H1 (cell line): ENCODE results near the gene RRAGC. TPM values are rescaled to one million over a fixed set of nuclear protein-coding genes. Genes with fewer than 3 reads are reported as not detected.

Experiments
- CTCF ChIA-PET: fragments of 300-600 bp; sonication (Branson Sonifier 250); formaldehyde crosslinking; loops from one replicate; lab custom pipeline; 2021; ENCODE audit not compliant: partially characterized antibody; lab: Charles Lee
- POLR2A ChIA-PET: fragments of 300-600 bp; sonication (Branson Sonifier 250); formaldehyde crosslinking; loops from one replicate; lab custom pipeline; 2021; ENCODE audit warnings: inconsistent platforms; ENCODE audit not compliant: partially characterized antibody; lab: Charles Lee
- DNase-seq, 2 experiments: peaks; one replicate each; pipeline versions ENCODE4 v3.0.0 to v3.0.0-alpha.2; 2010 to 2022; ENCODE audit warnings: low spot score in 2 of 2, low read depth in 1 of 2, mixed read lengths in 1 of 2
- FAIRE-seq: peaks from 2 replicates; lab custom pipeline; 2011; peaks lifted over from hg19 to GRCh38; lab: Jason Lieb, UNC
- H2AFZ ChIP-seq: 2 replicates; pipeline ENCODE4 v1.8.1; 2012; ENCODE audit warnings: low read length, inconsistent platforms
- H2AK5ac ChIP-seq: 2 replicates; pipeline ENCODE4 v1.6.1; 2013; ENCODE audit warnings: low read depth, low read length
- H2BK120ac ChIP-seq: replicated peaks from 2 replicates; pipeline ENCODE3; 2013; ENCODE audit warnings: low read depth, low read length, inconsistent platforms
- H2BK12ac ChIP-seq: 2 replicates; pipeline ENCODE4 v1.6.1; 2013; ENCODE audit warnings: low read depth, low read length
- H2BK15ac ChIP-seq: 2 replicates; pipeline ENCODE4 v1.6.1; 2013; ENCODE audit warnings: low read length
- H2BK20ac ChIP-seq: 2 replicates; pipeline ENCODE4 v1.6.1; 2013; ENCODE audit warnings: low read length
- H2BK5ac ChIP-seq: 2 replicates; pipeline ENCODE4 v1.6.1; 2013; ENCODE audit warnings: low read depth, low read length
- H3K14ac ChIP-seq: 2 replicates; pipeline ENCODE4 v1.6.1; 2013; ENCODE audit warnings: inconsistent platforms; ENCODE audit not compliant: insufficient read length
- H3K18ac ChIP-seq: 2 replicates; pipeline ENCODE4 v1.6.1; 2013; ENCODE audit warnings: low read length; ENCODE audit errors: extremely low read depth
- H3K23ac ChIP-seq: 2 replicates; pipeline ENCODE4 v1.6.1; 2013; ENCODE audit warnings: inconsistent platforms; ENCODE audit not compliant: insufficient read length
- H3K23me2 ChIP-seq: 2 replicates; pipeline ENCODE4 v1.6.1; 2013; ENCODE audit warnings: low read depth, low read length
- H3K27ac ChIP-seq: 2 replicates; pipeline ENCODE4 v1.6.1; 2011; ENCODE audit warnings: low read depth, low read length, inconsistent platforms
- H3K27me3 ChIP-seq, 4 experiments: replicated peaks in 1 of 4; 1 replicate in 1 of 4; 2 replicates in 3 of 4; pipeline versions ENCODE4 v1.6.1 to v1.8.1; 2011 to 2013; ENCODE audit warnings: low read length in 3 of 4, mild to moderate bottlenecking in 3 of 4, inconsistent platforms in 2 of 4, mixed read lengths in 2 of 4, moderate library complexity in 1 of 4; ENCODE audit not compliant: control insufficient read depth in 3 of 4, insufficient read depth in 3 of 4; ENCODE audit errors: extremely low read depth in 1 of 4
- H3K36me3 ChIP-seq, 4 experiments: 2 replicates each; pipeline versions ENCODE4 v1.6.1 to v1.8.1; 2011 to 2013; ENCODE audit warnings: mild to moderate bottlenecking in 4 of 4, low read length in 3 of 4, moderate library complexity in 2 of 4, control low read depth in 1 of 4, inconsistent platforms in 1 of 4; ENCODE audit not compliant: insufficient read depth in 4 of 4, control insufficient read depth in 2 of 4
- H3K4ac ChIP-seq: replicated peaks from 2 replicates; pipeline ENCODE3; 2013; ENCODE audit warnings: low read length, low read depth, mixed read lengths, inconsistent platforms; ENCODE audit not compliant: insufficient read length
- H3K4me1 ChIP-seq, 4 experiments: replicated peaks in 1 of 4; 1 replicate in 1 of 4; 2 replicates in 3 of 4; pipeline versions ENCODE4 v1.6.1 to v1.8.1; 2011 to 2013; ENCODE audit warnings: low read length in 3 of 4, inconsistent platforms in 2 of 4, mixed read lengths in 1 of 4; ENCODE audit not compliant: insufficient read depth in 4 of 4, control insufficient read depth in 3 of 4
- H3K4me2 ChIP-seq, 2 experiments: 2 replicates each; pipeline versions ENCODE4 v1.6.1 to v1.8.1; 2011 to 2013; ENCODE audit warnings: low read depth in 2 of 2, low read length in 2 of 2, control low read depth in 1 of 2, inconsistent platforms in 1 of 2, mild to moderate bottlenecking in 1 of 2; ENCODE audit not compliant: insufficient read depth in 1 of 2
- H3K4me3 ChIP-seq, 4 experiments: fragments of 200-600, 300-600 bp in 1 of 4; sonication (generic), shearing (Covaris generic), sonication (Bioruptor Twin) in 1 of 4; 2 replicates each; pipeline versions ENCODE4 v1.5.1 to v1.8.1; 2011 to 2016; ENCODE audit warnings: low read length in 4 of 4, low read depth in 3 of 4, control low read depth in 2 of 4, inconsistent platforms in 2 of 4, mild to moderate bottlenecking in 2 of 4, mixed read lengths in 1 of 4, moderate library complexity in 1 of 4; ENCODE audit not compliant: insufficient read depth in 2 of 4; ENCODE audit errors: extremely low read depth in 1 of 4
- H3K56ac ChIP-seq: replicated peaks from 2 replicates; pipeline ENCODE3; 2013; ENCODE audit warnings: low read depth, mild to moderate bottlenecking, mixed read lengths, low read length, inconsistent platforms; ENCODE audit not compliant: insufficient read length
- H3K79me1 ChIP-seq: 2 replicates; pipeline ENCODE4 v1.6.1; 2013; ENCODE audit warnings: low read depth, low read length, control low read depth
- H3K79me2 ChIP-seq, 2 experiments: 2 replicates each; pipeline versions ENCODE4 v1.6.1 to v1.8.1; 2012 to 2013; ENCODE audit warnings: low read length in 2 of 2, mild to moderate bottlenecking in 2 of 2, inconsistent platforms in 1 of 2; ENCODE audit not compliant: insufficient read depth in 2 of 2, control insufficient read depth in 1 of 2
- H3K9ac ChIP-seq, 4 experiments: replicated peaks in 1 of 4; 1 replicate in 1 of 4; 2 replicates in 3 of 4; pipeline versions ENCODE4 v1.6.1 to v1.8.1; 2011 to 2013; ENCODE audit warnings: low read depth in 3 of 4, low read length in 3 of 4, control low read depth in 2 of 4, mild to moderate bottlenecking in 2 of 4, moderate library complexity in 2 of 4, inconsistent platforms in 1 of 4; ENCODE audit errors: extremely low read depth in 1 of 4
- H3K9me3 ChIP-seq, 2 experiments: 2 replicates each; pipeline versions ENCODE4 v1.6.1 to v1.8.1; 2012 to 2013; ENCODE audit warnings: mild to moderate bottlenecking in 2 of 2, moderate library complexity in 2 of 2, control low read depth in 1 of 2, inconsistent platforms in 1 of 2, low read depth in 1 of 2, low read length in 1 of 2, mixed read lengths in 1 of 2; ENCODE audit not compliant: insufficient read depth in 2 of 2
- H4K20me1 ChIP-seq, 2 experiments: replicated peaks in 1 of 2; 2 replicates each; pipeline versions ENCODE3 to v1.8.1; 2011 to 2013; ENCODE audit warnings: inconsistent platforms in 2 of 2, low read length in 2 of 2, mild to moderate bottlenecking in 1 of 2; ENCODE audit not compliant: insufficient read depth in 2 of 2, control insufficient read depth in 1 of 2
- H4K5ac ChIP-seq: 2 replicates; pipeline ENCODE4 v1.6.1; 2013; ENCODE audit warnings: low read length, low read depth, mixed read lengths, inconsistent platforms; ENCODE audit not compliant: insufficient read length
- H4K8ac ChIP-seq: 2 replicates; pipeline ENCODE4 v1.8.0; 2013; ENCODE audit warnings: mild to moderate bottlenecking, moderate library complexity, low read length, inconsistent platforms; ENCODE audit not compliant: insufficient read depth; ENCODE audit errors: extremely low read depth
- H4K91ac ChIP-seq: replicated peaks from 2 replicates; pipeline ENCODE3; 2013; ENCODE audit warnings: low read length, mixed read lengths, inconsistent platforms; ENCODE audit not compliant: insufficient read length
- KDM4A ChIP-seq: IDR thresholded peaks from one replicate; pipeline ENCODE4 v1.7.1; 2012; ENCODE audit warnings: low read depth, mild to moderate bottlenecking, moderate library complexity, low read length, inconsistent platforms; ENCODE audit not compliant: severe bottlenecking
- NANOG ChIP-seq: IDR thresholded peaks from 2 replicates; pipeline ENCODE4 v1.6.1; 2011; ENCODE audit warnings: low read length, low read depth, mild to moderate bottlenecking, inconsistent platforms; ENCODE audit not compliant: insufficient read depth, poor library complexity, severe bottlenecking
- SUZ12 ChIP-seq: fragments of 200-600 bp; sonication (generic); IDR thresholded peaks from 2 replicates; pipeline ENCODE4 v1.6.1; 2012; ENCODE audit warnings: mild to moderate bottlenecking, inconsistent platforms, low read length, moderate library complexity, mixed read lengths
- TCF12 ChIP-seq: IDR thresholded peaks from 2 replicates; pipeline ENCODE4 v1.6.1; 2011; ENCODE audit warnings: low read depth, mild to moderate bottlenecking, low read length
- WGBS, 2 experiments: shearing (Covaris generic) in 1 of 2; methylation state at CpG; one replicate each; pipeline versions ENCODE4 v1.1.6 to v1.1.7; 2013 to 2015; ENCODE audit warnings: low lambda C conversion rate in 2 of 2, mixed read lengths in 2 of 2, inconsistent platforms in 1 of 2, low coverage in 1 of 2, missing lambda C conversion rate in 1 of 2; ENCODE audit not compliant: insufficient replicate concordance in 2 of 2, insufficient coverage in 1 of 2, insufficient read length in 1 of 2; ENCODE audit errors: extremely low coverage in 1 of 2, missing lambda C conversion rate in 1 of 2; 5-methylcytosine and 5-hydroxymethylcytosine counted together
- polyA plus RNA-seq, 7 experiments: library from polyadenylated mRNA; depleted of rRNA in 3 of 7; stranded (reverse) in 5 of 7; unstranded in 2 of 7; fragments of >200 nt in 5 of 7; fragments of 200-250 nt in 2 of 7; gene quantifications; 1 replicate in 5 of 7; 2 replicates in 1 of 7; 4 replicates in 1 of 7; pipeline versions ENCODE4 v1.2.1 to v1.2.3, GENCODE V29; 2011 to 2013; ENCODE audit warnings: missing spikeins in 2 of 7, mixed read lengths in 2 of 7
- total RNA-seq: library from RNA; stranded (reverse); fragmentation: NEBNext Ultra II Directional; extraction: Animal tissue kit (Norgen Biotek cat#: 25700); gene quantifications from 2 replicates; pipeline ENCODE4 v1.2.1, GENCODE V29; 2021

The RRAGC gene
- total and polyA plus RNA-seq, 2 of the 8 experiments (the other 6 are each of a cell fraction or from before 2014, with no cell fraction given) = 12.0 to 16.5 TPM

DNA sequence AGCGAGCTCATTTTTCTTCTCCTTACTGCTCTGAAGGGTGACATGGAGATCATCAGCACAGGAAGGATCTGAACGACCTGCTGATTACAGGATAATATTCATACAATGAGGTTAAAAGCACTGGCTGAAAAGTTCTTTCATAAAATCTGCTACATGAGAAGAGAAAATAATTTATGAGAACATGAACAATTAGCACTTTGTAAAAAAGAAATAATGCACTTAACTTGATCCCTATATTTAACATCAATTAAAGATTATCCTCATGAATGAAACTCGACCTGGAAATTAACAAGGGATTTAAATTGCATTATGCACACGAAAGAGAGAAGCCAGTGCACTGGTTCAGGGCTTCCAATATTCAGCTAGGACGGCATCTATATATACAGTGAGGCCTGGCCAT is 46.6 kb downstream of the RRAGC start:
- peaks cover 0 to 4% of the 10 kb centered on the region in 2 experiments; a peak in 2 of 4 replicates for H3K9me3 ChIP-seq
- no peaks in the 10 kb centered on the region for H3K36me3 ChIP-seq
- DNase-seq = no peak
- CTCF ChIA-PET = interaction anchor here (1.1 to 1.9 kb wide), 5 partner anchors 11 to 204 kb away, joined by 3 to 9 read pairs (median 4); no protein-coding TSS in a partner anchor
- H2BK120ac ChIP-seq = no peak overlapping the region
- no peaks in the 10 kb centered on the region for H3K79me1 ChIP-seq
- H3K14ac ChIP-seq = no peak overlapping the region
- H3K4ac ChIP-seq = no peak overlapping the region
- POLR2A ChIA-PET = no interaction called here
- TF ChIP-seq TCF12 (no peak), SUZ12 (no peak), KDM4A (no peak), NANOG (no peak)
- H3K27ac ChIP-seq = no peak overlapping the region
- H3K9ac ChIP-seq = no peak overlapping the region
- H4K5ac ChIP-seq = no peak overlapping the region
- no peak overlapping the region for H3K23ac ChIP-seq
- no peak overlapping the region for H2BK15ac ChIP-seq
- no peaks in the 10 kb centered on the region for H3K79me2 ChIP-seq
- no peak overlapping the region for H2BK5ac ChIP-seq
- 85% methylated on average over 5 of the region's 5 CpGs; no CpG with 5 or more reads in 1 of the 2 experiments for WGBS, 2 experiments
- no peak overlapping the region for H4K8ac ChIP-seq
- no peak overlapping the region for H2BK20ac ChIP-seq
- no peak overlapping the region for H3K56ac ChIP-seq
- H3K23me2 ChIP-seq = no peaks in the 10 kb centered on the region
- H3K4me2 ChIP-seq = no peak overlapping the region
- H3K4me1 ChIP-seq = peaks cover 0 to 5% (median 3%) of the 10 kb centered on the region in 4 experiments; a peak in 4 of 7 replicates
- no peak overlapping the region for H4K91ac ChIP-seq
- H3K18ac ChIP-seq = no peak overlapping the region
- H2AFZ ChIP-seq = no peak overlapping the region
- H3K27me3 ChIP-seq = peaks cover 6 to 35% (median 19%) of the 10 kb centered on the region in 4 experiments
- H4K20me1 ChIP-seq = no peaks in the 10 kb centered on the region
- FAIRE-seq = no peak
- H2BK12ac ChIP-seq = no peak overlapping the region
- H3K4me3 ChIP-seq = no peak overlapping the region
- H2AK5ac ChIP-seq = no peak overlapping the region
